Breast epithelium (tissue), 4 donors: ENCODE measurements around the gene NUBPL. TPM values are rescaled to one million over a fixed set of nuclear protein-coding genes. Genes with fewer than 3 reads are reported as not detected.
"Not testable (repeated sequence)": the region's sequence is repeated elsewhere in the genome, so short reads cannot be mapped to it uniquely, and the experiment has no call there.

Source experiments
- DNase-seq, 2 donors: peaks; one replicate each; pipeline ENCODE4 v3.0.0-alpha.2; 2019; ENCODE audit warnings: low spot score in 2 of 2
- H3K27ac ChIP-seq, 2 donors: fragments of 200-600 bp; sonication (generic) in 1 of 2; one replicate each; pipeline ENCODE4 v1.5.1; 2016 to 2019; ENCODE audit warnings: mild to moderate bottlenecking in 1 of 2
- H3K27me3 ChIP-seq, 2 donors: fragments of 200-600 bp; sonication (generic) in 1 of 2; one replicate each; pipeline versions ENCODE4 v1.5.1 to v1.6.0; 2017 to 2019; ENCODE audit warnings: control low read depth in 1 of 2, mild to moderate bottlenecking in 1 of 2
- H3K36me3 ChIP-seq: fragments of 200-600 bp; one replicate; pipeline ENCODE4 v1.5.1; 2019
- H3K4me1 ChIP-seq, 2 donors: fragments of 200-600 bp; sonication (generic); one replicate each; pipeline ENCODE4 v1.5.1; 2016 to 2019; ENCODE audit warnings: control low read depth in 1 of 2
- H3K4me3 ChIP-seq, 3 donors: fragments of 200-600 bp; sonication (generic); 1 replicate in 2 of 3; 2 replicates in 1 of 3; pipeline ENCODE4 v1.5.1; 2016 to 2019; ENCODE audit warnings: mild to moderate bottlenecking in 3 of 3, moderate library complexity in 2 of 3
- H3K9me3 ChIP-seq, 2 donors: fragments of 200-600 bp; sonication (generic) in 1 of 2; one replicate each; pipeline ENCODE4 v1.5.1; 2016 to 2019; ENCODE audit warnings: control low read depth in 1 of 2
- CTCF ChIP-seq, 3 donors: fragments of 450-650 bp; IDR thresholded peaks; one replicate each; pipeline ENCODE4 v1.5.1; 2016 to 2017; ENCODE audit warnings: antibody characterized with exemption in 3 of 3, mild to moderate bottlenecking in 3 of 3, moderate library complexity in 3 of 3
- POLR2A ChIP-seq: fragments of 450-650 bp; IDR thresholded peaks from one replicate; pipeline ENCODE4 v1.6.1; 2016; ENCODE audit warnings: antibody characterized with exemption, mild to moderate bottlenecking, moderate library complexity
- POLR2AphosphoS5 ChIP-seq, 3 donors: sonication (generic); formaldehyde crosslinking; IDR thresholded peaks; one replicate each; pipeline ENCODE4 v1.6.1; 2017; ENCODE audit warnings: antibody characterized with exemption in 3 of 3
- intact Hi-C: fragments of 100-400 bp; cut with DNase I; formaldehyde crosslinking; loops from one replicate; pipeline ENCODE4 v1.15.1; 2023; ENCODE audit warnings: low total_unique reads
- total RNA-seq, 3 donors: library from RNA; depleted of rRNA; stranded (reverse); fragments of >200 nt; gene quantifications; one replicate each; pipeline ENCODE4 v1.1.0, GENCODE V29; 2016

Gene NUBPL
- total RNA-seq, 3 donors from 2014 or later, result 10.9 to 16.2 (median 12.5) TPM

DNA sequence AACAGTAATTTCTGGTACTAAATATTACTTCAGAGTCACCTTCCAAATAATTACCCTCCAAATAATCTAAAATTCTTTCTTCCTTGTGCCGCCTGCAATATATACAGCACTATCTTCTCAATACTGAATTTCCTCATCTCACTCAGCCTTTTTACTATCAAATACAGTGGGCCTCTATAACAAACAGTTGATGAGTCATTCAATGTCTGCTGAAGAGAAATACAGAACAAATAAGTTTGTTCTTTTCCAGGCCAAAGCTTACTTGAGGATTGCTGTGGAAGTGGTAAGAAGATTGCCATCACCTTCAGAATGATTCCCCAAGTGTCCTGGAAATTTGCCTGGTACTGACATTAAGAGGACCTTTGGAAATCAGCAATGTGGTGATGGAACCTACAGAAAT is 297.7 kb downstream of the NUBPL start:
- intact Hi-C loops, result no loop called here
- H3K27me3 ChIP-seq, result no peaks in the 10 kb centered on the region
- no peak for DNase-seq
- no peaks in the 10 kb centered on the region for H3K9me3 ChIP-seq
- no peaks in the 10 kb centered on the region for H3K4me1 ChIP-seq
- H3K36me3 ChIP-seq, result no peaks in the 10 kb centered on the region
- no peak for TF ChIP-seq POLR2AphosphoS5 (IDR thresholded peaks at IDR 0.05)
- no peak for TF ChIP-seq POLR2A
- no peak for TF ChIP-seq CTCF (IDR thresholded peaks at IDR 0.05)
- no peak overlapping the region for H3K27ac ChIP-seq
- no peak overlapping the region for H3K4me3 ChIP-seq

DNA sequence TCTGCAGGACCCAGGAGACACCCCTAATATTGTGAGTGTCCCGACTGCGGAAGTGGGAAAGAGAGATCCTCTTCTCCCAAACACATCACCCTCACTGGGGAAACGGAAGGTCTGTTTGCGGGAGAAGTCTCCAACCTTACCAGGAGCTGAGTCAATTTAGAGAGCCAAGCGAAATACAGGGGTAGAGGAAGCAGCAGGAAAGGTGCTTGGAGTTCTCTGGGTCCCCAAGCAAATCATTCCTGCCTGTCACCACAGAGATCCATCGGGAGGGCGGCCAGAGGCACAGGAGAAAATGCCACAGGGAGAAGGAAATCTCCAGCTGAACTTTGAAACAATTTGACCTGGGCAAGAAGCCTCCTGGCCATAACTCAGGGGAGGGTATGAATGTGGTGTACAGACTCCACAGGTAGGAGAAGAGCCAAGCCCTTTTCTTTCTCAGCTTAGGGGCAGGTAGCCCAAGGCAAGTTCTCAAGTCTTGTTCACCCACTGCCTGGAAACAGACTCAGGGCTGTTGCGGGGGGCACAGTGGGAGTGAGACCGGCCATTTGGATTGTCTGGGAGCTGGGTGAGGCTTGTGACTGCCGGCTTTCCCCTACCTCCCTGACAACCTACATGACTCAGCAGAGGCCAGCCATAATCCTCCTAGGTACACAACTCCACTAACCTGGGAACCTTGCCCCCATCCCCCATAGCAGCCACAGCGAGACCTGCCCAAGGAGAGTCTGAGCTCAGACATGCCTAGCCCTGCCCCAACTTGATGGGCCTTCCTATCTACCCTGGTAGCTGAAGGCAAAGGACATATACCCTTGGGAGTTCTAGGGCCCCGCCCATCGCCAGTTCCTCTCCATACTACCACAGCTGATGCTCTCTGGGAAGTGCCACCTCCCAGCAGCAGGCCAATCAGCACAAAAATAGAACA is 304.0 kb downstream of the NUBPL start:
- TF ChIP-seq CTCF (IDR thresholded peaks at IDR 0.05) (no peak), POLR2AphosphoS5 (IDR thresholded peaks at IDR 0.05) (no peak), POLR2A (no peak)
- intact Hi-C loops, result no loop called here
- Histone ChIP-seq H3K27me3 (no peaks in the 10 kb centered on the region), H3K36me3 (no peaks in the 10 kb centered on the region), H3K9me3 (peaks cover 11 to 16% of the 10 kb centered on the region in 2 donors), H3K27ac (no peak overlapping the region), H3K4me1 (no peaks in the 10 kb centered on the region), H3K4me3 (no peak overlapping the region)
- no peak for DNase-seq

DNA sequence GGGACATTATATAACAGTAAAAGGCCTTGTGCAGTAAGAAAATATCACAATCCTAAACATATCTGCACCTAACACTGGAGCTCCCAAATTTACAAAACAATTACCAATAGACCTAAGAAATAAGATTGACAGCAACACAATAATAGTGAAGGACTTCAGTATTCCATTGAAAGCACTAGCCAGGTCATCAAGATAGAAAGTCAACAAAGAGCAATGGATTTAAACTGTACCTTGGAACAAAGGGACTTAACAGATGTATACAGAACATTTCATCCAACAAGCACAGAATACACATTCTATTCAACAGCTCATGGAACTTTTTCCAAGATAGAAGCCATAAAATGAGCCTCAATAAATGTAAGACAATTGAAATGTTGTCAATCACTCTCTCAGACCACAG is 306.4 kb downstream of the NUBPL start:
- no peaks in the 10 kb centered on the region for H3K36me3 ChIP-seq
- TF ChIP-seq POLR2AphosphoS5 (IDR thresholded peaks at IDR 0.05) (no peak), CTCF (IDR thresholded peaks at IDR 0.05) (no peak), POLR2A (no peak)
- no peak for DNase-seq
- H3K4me1 ChIP-seq, result no peaks in the 10 kb centered on the region
- no peak overlapping the region for H3K27ac ChIP-seq
- intact Hi-C loops, result no loop called here
- no peaks in the 10 kb centered on the region for H3K27me3 ChIP-seq
- peaks cover 11 to 16% of the 10 kb centered on the region in 2 donors for H3K9me3 ChIP-seq
- no peak overlapping the region for H3K4me3 ChIP-seq

DNA sequence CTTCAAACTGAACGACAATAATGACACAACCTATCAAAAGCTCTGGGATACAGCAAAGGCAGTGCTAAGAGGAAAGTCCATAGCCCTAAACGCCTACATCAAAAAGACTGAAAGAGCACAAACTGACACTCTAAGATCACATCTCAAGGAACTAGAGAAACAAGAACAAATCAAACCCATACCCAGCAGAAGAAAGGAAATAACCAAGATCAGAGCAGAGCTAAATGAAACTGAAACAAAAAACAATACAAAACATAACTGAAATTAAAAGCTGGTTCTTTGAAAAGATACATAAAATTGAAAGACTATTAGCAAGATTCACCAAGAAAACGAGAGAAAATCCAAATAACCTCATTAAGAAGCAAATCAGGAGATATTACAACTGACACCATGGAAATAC is 306.9 kb downstream of the NUBPL start:
- DNase-seq, intact Hi-C loops, H3K36me3 ChIP-seq, H3K27me3 ChIP-seq, H3K4me1 ChIP-seq, H3K27ac ChIP-seq, H3K4me3 ChIP-seq: not testable (repeated sequence)
- peaks cover 11 to 16% of the 10 kb centered on the region in 2 donors for H3K9me3 ChIP-seq

GRCh38 chr14:31876741-31877140 is 315.5 kb downstream of the NUBPL start:
- intact Hi-C loops, result no loop called here
- TF ChIP-seq CTCF (IDR thresholded peaks at IDR 0.05) (no peak), POLR2AphosphoS5 (IDR thresholded peaks at IDR 0.05) (no peak), POLR2A (no peak)
- no peaks in the 10 kb centered on the region for H3K4me1 ChIP-seq
- H3K4me3 ChIP-seq, result no peak overlapping the region
- H3K9me3 ChIP-seq, result no peaks in the 10 kb centered on the region
- H3K27me3 ChIP-seq, result no peaks in the 10 kb centered on the region
- no peak for DNase-seq
- no peaks in the 10 kb centered on the region for H3K36me3 ChIP-seq
- H3K27ac ChIP-seq, result peak overlapping the region in 1 of 2 donors; percentile 0
